Stomach (tissue), 9 donors: ENCODE data around the gene NOC2L. TPM values are rescaled to one million over a fixed set of nuclear protein-coding genes. Genes with fewer than 3 reads are reported as not detected.
A peak's percentile ranks its signal among the peaks of the same experiment; 100 is the strongest.

Experiments
- DNase-seq, 2 donors: peaks; one replicate each; pipeline versions ENCODE4 v3.0.0 to v3.0.0-alpha.2; 2013 to 2019
- H3K27ac ChIP-seq, 5 donors: fragments of 200-600 bp in 4 of 5; sonication (generic) in 4 of 5; one replicate each; pipeline ENCODE4 v1.5.1; 2013 to 2019; ENCODE audit warnings: mild to moderate bottlenecking in 1 of 5, moderate library complexity in 1 of 5
- H3K27me3 ChIP-seq, 3 donors: fragments of 200-600 bp; sonication (generic); one replicate each; pipeline ENCODE4 v1.5.1; 2017 to 2019; ENCODE audit warnings: mixed run types in 1 of 3
- H3K36me3 ChIP-seq, 4 donors: fragments of 200-600 bp; sonication (generic); 1 replicate in 3 of 4; 2 replicates in 1 of 4; pipeline ENCODE4 v1.5.1; 2016 to 2019
- H3K4me1 ChIP-seq, 4 donors: fragments of 200-600 bp; sonication (generic); one replicate each; pipeline ENCODE4 v1.5.1; 2016 to 2019
- H3K4me3 ChIP-seq, 4 donors: fragments of 200-600 bp; sonication (generic) in 3 of 4; one replicate each; pipeline ENCODE4 v1.5.1; 2016 to 2019; ENCODE audit warnings: mild to moderate bottlenecking in 1 of 4
- H3K9me3 ChIP-seq, 4 donors: fragments of 200-600 bp; sonication (generic); one replicate each; pipeline ENCODE4 v1.5.1; 2016 to 2019
- CTCF ChIP-seq, 7 experiments: fragments of 450-650 bp in 4 of 7; fragments of 200-600 bp in 3 of 7; sonication (generic) in 3 of 7; IDR thresholded peaks; one replicate each; pipeline ENCODE4 v1.5.1; 2016 to 2019; ENCODE audit warnings: antibody characterized with exemption in 7 of 7, control low read depth in 2 of 7, mild to moderate bottlenecking in 1 of 7
- EP300 ChIP-seq: sonication (generic); formaldehyde crosslinking; IDR thresholded peaks from one replicate; pipeline ENCODE4 v1.6.1; 2017; ENCODE audit warnings: antibody characterized with exemption
- POLR2A ChIP-seq, 4 donors: fragments of 450-650 bp; IDR thresholded peaks; one replicate each; pipeline ENCODE4 v1.6.1; 2016; ENCODE audit warnings: antibody characterized with exemption in 4 of 4, control low read depth in 2 of 4, mild to moderate bottlenecking in 1 of 4, moderate library complexity in 1 of 4
- POLR2AphosphoS5 ChIP-seq, 3 donors: sonication (generic); formaldehyde crosslinking; IDR thresholded peaks; one replicate each; pipeline ENCODE4 v1.6.1; 2016; ENCODE audit warnings: antibody characterized with exemption in 3 of 3
- WGBS, 5 donors: extraction: QIAGEN DNeasy Blood & Tissue Kit in 3 of 5; methylation state at CpG; one replicate each; pipeline versions ENCODE4 v1.1.5 to v1.1.7; 2013 to 2018; 5-methylcytosine and 5-hydroxymethylcytosine counted together
- intact Hi-C: fragments of 100-400 bp; cut with DNase I; formaldehyde crosslinking; loops from one replicate; pipeline ENCODE4 v1.15.1; 2023; ENCODE audit warnings: low total_unique reads
- polyA plus RNA-seq, 3 donors: library from polyadenylated mRNA; stranded (reverse); fragments of 200-250 nt; gene quantifications; one replicate each; pipeline ENCODE4 v1.2.3, GENCODE V29; 2013
- total RNA-seq, 5 donors: library from RNA; depleted of rRNA; stranded (reverse); fragments of >200 nt; gene quantifications; one replicate each; pipeline versions ENCODE4 v1.1.0 to v1.2.3, GENCODE V29; 2014 to 2016
- donor health status: healthy with polysubstance abuse.
- donor health status: Bipolar disorder and iron deficiency.
- donor health status: healthy.

The NOC2L gene
- total and polyA plus RNA-seq, 8 donors: 30.4 to 69.2 (median 45.2) TPM

GRCh38 chr1:905071-905749 is 53.8 kb downstream of the NOC2L start:
- peaks cover 0 to 46% (median 14%) of the 10 kb centered on the region in 3 donors for H3K27me3 ChIP-seq
- TF ChIP-seq CTCF (IDR thresholded peaks at IDR 0.05) (no peak), EP300 (no peak), POLR2A (IDR thresholded peaks at IDR 0.05) (no peak), POLR2AphosphoS5 (IDR thresholded peaks at IDR 0.05) (no peak)
- no peaks in the 10 kb centered on the region for H3K36me3 ChIP-seq
- H3K27ac ChIP-seq: peak overlapping the region in 2 of 5 donors; percentile 26 to 64
- peaks cover 27 to 46% (median 36%) of the 10 kb centered on the region in 4 donors for H3K4me1 ChIP-seq
- 8 to 18% (median 9%) methylated on average over 30 to 49 of the region's 49 CpGs for WGBS, 5 donors
- peak overlapping the region; percentile 31 to 55 (median 46) for H3K4me3 ChIP-seq
- H3K9me3 ChIP-seq: no peaks in the 10 kb centered on the region
- peak; percentile 35 to 83 for DNase-seq
- intact Hi-C loops: no loop called here

GRCh38 chr1:904310-904950 is 54.6 kb downstream of the NOC2L start:
- H3K4me1 ChIP-seq: peaks cover 22 to 39% (median 30%) of the 10 kb centered on the region in 4 donors
- no peak for TF ChIP-seq EP300
- TF ChIP-seq POLR2AphosphoS5 (IDR thresholded peaks at IDR 0.05): peak in 2 of 3 donors; percentile 21 to 71
- TF ChIP-seq POLR2A (IDR thresholded peaks at IDR 0.05): no peak
- TF ChIP-seq CTCF (IDR thresholded peaks at IDR 0.05): peak in 5 of 7 experiments; percentile 30 to 99 (median 95)
- peak; percentile 87 to 96 for DNase-seq
- H3K27ac ChIP-seq: peak overlapping the region in 3 of 5 donors; percentile 5 to 64 (median 26)
- H3K9me3 ChIP-seq: no peaks in the 10 kb centered on the region
- peaks cover 0 to 45% (median 8%) of the 10 kb centered on the region in 3 donors for H3K27me3 ChIP-seq
- intact Hi-C loops: loop anchor here (5.0 kb wide), 1 partner anchor 38 kb away; no protein-coding TSS in a partner anchor
- peak overlapping the region; percentile 31 to 55 (median 46) for H3K4me3 ChIP-seq
- WGBS, 5 donors: 0 to 6% (median 2%) methylated on average over 24 to 89 of the region's 91 CpGs
- H3K36me3 ChIP-seq: no peaks in the 10 kb centered on the region

- intact Hi-C loops: loop anchor here (5.0 kb wide), 1 partner anchor 39 kb away; no protein-coding TSS in a partner anchor
- DNase-seq: peak; percentile 23 to 24
- H3K9me3 ChIP-seq: no peaks in the 10 kb centered on the region
- peaks cover 22 to 39% (median 30%) of the 10 kb centered on the region in 4 donors for H3K4me1 ChIP-seq
- no peaks in the 10 kb centered on the region for H3K36me3 ChIP-seq
- peak overlapping the region in 1 of 5 donors; percentile 64 for H3K27ac ChIP-seq
- peaks cover 0 to 51% (median 8%) of the 10 kb centered on the region in 3 donors for H3K27me3 ChIP-seq
- 72 to 98% (median 80%) methylated on average over 9 to 21 of the region's 21 CpGs for WGBS, 5 donors
- TF ChIP-seq POLR2AphosphoS5 (IDR thresholded peaks at IDR 0.05): no peak
- no peak for TF ChIP-seq CTCF (IDR thresholded peaks at IDR 0.05)
- no peak for TF ChIP-seq EP300
- no peak for TF ChIP-seq POLR2A (IDR thresholded peaks at IDR 0.05)
- peak overlapping the region in 3 of 4 donors; percentile 44 to 55 (median 47) for H3K4me3 ChIP-seq
These were observed 55.3 kb downstream of the NOC2L start for GRCh38 chr1:903721-904271.

GRCh38 chr1:903305-903704 is 55.8 kb downstream of the NOC2L start:
- intact Hi-C loops: loop anchor here (5.0 kb wide), 1 partner anchor 39 kb away; no protein-coding TSS in a partner anchor
- no peaks in the 10 kb centered on the region for H3K9me3 ChIP-seq
- no peak for TF ChIP-seq POLR2AphosphoS5 (IDR thresholded peaks at IDR 0.05)
- TF ChIP-seq POLR2A (IDR thresholded peaks at IDR 0.05): no peak
- TF ChIP-seq EP300: no peak
- H3K4me3 ChIP-seq: no peak overlapping the region
- peaks cover 22 to 39% (median 30%) of the 10 kb centered on the region in 4 donors for H3K4me1 ChIP-seq
- H3K27me3 ChIP-seq: peaks cover 0 to 56% (median 8%) of the 10 kb centered on the region in 3 donors
- 88 to 96% (median 91%) methylated on average over 10 of the region's 10 CpGs for WGBS, 5 donors
- no peak overlapping the region for H3K27ac ChIP-seq
- no peak for DNase-seq
- no peaks in the 10 kb centered on the region for H3K36me3 ChIP-seq
